GF-D8 (cell line): ENCODE results near the gene LIPM.

Experiments
- DNase-seq: peaks from one replicate; lab custom pipeline; 2025; lab: John Stamatoyannopoulos, UW

Gene LIPM, protein sequence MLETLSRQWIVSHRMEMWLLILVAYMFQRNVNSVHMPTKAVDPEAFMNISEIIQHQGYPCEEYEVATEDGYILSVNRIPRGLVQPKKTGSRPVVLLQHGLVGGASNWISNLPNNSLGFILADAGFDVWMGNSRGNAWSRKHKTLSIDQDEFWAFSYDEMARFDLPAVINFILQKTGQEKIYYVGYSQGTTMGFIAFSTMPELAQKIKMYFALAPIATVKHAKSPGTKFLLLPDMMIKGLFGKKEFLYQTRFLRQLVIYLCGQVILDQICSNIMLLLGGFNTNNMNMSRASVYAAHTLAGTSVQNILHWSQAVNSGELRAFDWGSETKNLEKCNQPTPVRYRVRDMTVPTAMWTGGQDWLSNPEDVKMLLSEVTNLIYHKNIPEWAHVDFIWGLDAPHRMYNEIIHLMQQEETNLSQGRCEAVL

DNA sequence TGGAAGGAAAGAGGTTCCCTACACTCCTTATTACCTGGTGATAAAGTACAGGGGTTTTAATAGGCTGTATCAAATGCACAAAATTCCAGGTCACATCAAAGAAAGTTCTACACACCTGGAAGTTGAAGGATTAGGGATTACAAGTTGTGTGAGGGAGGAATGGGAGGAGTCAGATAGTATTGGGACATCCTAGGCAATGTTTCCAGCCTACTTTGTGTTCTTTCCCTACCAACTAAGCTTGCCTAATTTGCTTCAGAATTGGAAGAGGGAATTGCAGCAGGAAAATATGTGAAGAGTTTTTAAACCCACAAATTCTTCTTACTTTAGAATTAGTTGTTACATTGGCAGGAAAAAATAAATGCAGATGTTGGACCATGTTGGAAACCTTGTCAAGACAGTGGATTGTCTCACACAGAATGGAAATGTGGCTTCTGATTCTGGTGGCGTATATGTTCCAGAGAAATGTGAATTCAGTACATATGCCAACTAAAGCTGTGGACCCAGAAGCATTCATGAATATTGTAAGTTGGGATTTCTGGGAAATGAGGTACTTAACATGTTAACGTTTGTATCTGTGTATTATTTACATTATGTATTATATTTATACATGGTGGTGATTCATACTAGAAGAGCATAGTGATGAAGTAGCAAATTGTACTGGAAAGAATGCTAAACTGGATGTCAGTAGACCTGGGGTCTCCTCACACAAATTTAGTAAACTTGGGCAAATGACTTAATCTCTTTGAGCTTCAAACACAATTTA, at the start of gene LIPM:
LIPM (plus strand) TSS at position 208 of the 763 bp plus-strand sequence; CDS start at position 375, 167 bp downstream.
- no peak for DNase-seq

DNA sequence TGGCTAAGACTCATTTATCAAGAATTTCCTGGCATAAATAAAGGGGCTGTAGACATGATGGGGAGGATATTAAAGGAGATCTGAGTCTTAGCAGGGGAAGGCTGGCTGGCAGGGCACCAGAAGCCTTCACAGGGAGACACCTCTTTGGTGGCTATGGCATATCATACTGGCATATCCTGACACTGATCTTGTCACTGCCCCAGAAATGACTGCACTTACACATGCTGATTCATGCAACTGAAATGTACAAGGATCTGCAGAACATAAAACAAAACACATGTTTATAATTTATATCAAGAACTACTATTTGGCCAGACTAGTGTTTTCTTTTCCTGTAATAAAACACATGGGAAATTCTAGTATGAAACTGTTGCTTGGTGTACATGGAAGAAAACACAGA, 48.2 kb upstream of the LIPM start:
- DNase-seq: no peak

DNA sequence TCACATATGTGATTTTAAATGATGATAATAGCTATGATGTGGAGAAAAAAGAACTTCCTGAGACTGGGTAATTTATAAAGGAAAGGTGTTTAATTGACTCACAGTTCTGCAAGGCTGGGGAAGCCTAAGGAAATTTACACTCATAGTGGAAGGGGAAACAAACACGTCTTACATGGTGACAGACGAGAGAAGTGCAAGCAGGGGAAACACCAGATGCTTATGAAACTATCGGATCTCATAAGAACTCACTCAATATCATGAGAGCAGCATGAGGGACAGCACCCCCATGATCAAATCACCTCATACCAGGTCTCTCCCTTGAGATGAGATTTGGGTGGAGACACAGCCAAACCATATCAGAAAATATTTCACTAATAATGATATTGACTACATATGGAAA, 46.8 kb upstream of the LIPM start:
- DNase-seq: no peak

DNA sequence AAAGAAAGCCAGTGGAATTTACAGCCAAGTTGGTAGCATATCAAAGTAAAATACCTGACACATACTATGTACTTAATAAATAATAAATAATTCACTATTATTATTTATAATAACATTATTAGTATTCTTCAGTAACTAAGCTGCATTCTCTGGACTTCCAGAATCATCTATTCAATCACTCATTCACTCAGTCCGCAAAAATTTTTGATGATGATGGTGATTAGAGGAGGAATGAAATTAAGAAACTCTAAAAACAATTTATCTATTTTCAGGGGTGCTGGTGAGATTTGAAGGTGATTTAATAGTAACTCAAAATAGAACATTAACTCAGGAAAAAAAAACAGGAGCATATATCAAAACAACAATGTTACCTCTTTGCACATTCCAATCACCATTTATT, 45.9 kb upstream of the LIPM start:
- DNase-seq: no peak

DNA sequence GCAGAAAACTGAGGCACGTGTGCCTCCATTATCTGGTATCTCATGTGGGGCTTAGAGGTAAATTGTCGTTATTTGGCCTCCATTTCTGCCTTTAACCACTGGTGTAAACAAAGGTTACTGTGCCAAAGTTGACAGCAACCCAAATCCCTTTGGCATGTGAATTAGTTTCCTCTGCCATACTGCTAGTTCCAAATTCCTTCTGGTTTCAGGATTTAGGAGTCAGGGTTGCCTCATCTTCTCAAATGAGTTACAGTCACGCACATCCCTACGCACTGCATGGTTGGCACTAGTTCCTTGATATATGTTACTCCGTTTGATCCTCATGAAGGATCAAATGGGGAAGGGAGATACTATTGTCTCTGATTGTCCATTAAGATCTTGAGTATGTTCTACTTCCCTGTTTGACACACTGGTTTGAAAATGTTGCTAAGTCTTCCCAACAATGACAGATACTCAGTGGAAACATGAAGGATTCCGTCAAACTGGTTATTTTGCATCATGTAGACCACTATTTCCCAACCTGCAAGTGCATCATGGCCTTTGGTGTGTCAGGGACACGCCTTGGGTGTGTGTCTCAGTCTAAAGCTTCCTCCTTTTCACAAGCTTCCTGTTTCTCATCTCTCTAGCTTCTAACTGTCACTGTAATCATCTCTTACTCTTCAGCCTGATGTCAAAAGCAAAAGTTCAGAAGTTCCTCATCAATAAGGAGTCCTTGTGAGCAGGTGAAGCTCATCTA, 43.0 kb upstream of the LIPM start, which contains the start of gene LIPN:
LIPN (plus strand) TSS at position 655 of the 736 bp plus-strand sequence. CDS start 1,386 bp downstream, outside the sequence.
- peak; percentile 3 for DNase-seq

DNA sequence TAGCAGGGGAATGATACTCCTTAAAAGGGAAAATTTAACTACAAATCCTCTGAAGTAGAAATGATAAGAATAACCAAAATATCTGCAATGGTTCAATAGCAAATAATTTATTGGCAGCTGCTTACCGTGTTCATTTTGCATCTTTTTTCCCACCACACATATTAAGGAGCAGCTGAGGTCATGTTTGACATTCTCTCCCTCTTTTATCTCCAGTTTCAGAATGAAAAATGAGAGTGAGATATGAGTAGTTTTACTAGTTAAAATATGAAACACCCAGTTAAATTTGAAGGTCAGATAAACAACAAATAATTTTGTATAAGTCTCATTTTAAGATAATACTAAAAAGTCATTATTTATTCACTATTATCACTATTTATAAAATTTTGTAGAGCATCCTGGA, 39.6 kb upstream of the LIPM start:
- DNase-seq: no peak

DNA sequence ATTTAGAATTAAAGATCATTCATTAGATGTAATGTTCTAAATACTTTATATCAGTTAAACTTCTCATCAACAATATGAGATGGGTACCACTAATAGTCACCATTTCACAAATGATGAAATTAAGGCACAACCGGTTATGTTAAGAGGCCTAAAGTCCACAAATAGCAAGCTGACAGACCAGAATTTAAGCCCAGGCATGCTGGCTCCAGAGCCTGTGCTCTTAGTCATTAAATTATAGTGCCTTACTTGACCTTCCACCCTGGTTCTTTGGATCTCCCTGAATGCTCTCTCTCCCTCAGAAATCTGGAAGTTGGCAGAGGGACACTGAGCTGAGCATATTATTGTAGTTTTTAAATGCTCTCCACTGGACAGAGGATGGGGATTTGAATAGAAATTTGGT, 39.1 kb upstream of the LIPM start:
- DNase-seq: no peak

DNA sequence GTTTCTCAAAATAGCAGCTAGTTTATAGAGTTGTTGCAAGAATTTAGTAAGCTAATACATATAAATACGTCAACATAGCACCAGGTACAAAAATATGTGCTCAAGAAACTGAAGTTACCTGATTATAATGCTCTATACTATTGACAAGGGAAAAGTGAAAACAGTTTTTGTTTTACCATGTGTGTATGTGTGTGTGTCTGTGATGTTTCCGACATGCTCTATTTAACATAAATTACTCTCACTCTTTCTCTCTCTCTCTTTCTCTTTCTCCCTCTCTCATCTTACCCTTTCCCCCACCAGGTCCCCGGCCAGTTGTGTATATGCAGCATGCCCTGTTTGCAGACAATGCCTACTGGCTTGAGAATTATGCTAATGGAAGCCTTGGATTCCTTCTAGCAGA, 38.4 kb upstream of the LIPM start:
- DNase-seq: no peak

DNA sequence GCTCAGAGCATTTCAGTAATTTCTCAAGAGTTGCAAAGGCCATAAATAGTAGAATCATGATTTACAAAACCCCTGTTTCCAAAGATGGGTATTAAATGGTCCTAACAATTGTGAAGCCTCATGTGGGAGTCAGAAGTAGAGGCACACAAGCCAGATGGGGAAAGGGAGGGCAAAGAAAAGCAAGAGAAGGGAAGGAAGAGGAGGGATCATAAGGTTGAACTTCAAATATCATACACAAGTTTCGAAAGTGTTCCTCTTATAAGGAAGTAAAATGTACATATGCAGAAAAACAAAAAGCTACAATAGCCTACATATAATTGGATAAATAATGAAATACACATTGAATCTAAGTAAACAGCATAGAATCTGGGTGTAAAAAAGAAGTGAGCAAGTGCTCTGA, 36.7 kb upstream of the LIPM start:
- no peak for DNase-seq

DNA sequence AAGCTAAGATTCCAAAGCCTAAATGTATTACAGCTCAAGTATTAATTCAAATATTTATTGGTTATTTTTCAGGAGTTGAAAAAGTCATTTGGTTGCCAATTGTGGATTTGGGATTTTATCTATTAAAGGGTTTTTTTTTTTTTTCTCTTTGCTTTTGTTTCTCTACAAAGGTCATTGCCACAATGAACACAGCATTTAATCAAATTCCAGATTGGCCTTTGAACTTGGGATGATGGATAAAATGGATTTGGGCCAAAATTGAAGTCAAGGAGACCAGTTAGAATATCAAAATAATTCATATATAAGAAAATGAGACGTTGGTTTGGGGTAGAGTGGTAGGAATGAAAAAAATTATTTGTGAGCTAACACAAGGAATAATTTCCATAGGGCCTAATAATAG, 33.1 kb upstream of the LIPM start:
- no peak for DNase-seq

DNA sequence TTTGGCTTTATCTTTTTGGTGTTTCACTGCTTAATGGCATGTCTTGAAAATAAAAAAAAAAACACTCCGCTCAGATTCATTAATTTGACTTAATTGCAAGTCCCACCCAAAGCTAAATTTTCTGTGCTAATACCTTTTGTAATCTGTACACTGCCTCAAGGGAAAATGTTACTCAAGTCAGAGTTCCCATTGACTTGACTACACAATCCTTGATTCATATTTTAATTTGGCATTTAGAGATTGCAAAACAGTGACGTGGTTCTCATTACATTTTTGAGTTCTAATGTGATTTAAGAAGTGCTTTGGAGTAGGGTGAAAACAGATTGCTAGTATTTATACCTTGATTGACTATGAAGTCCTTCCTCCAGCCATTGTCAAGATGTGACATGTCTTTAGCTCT, 21.3 kb upstream of the LIPM start:
- DNase-seq: no peak

DNA sequence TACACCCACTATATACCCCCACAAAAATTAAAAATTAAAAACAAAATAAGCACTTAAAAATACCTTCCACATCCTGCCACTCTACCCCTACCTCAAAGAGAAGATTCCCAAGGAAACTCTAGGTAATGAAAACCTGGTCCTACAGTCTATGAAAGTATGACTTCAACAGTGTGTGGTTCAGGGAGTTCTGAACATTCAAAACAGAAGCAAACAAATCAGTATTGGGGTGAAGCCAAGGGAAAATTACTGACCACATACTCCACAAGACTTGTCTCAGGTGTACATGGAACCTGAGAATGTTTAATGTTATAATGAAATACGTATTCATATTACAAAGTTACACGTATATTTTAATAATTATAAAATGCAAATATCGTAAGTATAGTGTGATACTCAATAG, 20.3 kb upstream of the LIPM start:
- DNase-seq: no peak

DNA sequence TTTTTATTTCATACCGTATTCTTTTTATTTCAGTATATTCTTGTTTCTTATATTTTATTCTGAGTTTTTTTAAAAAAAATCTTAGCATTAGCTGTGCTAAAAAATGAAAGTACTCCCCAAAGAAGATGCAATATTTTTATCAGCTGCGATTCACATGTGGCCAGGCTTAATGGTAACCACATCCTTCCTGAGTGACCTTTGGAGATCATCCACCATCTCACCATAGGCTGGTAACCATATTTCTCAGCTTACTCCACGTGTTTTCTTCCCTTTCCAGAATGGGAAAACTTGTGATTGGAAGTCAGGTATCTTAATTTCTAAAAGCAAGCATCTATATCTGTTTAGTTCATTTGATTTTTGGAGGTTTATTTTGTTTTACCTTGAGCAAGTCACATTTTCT, 18.8 kb upstream of the LIPM start:
- DNase-seq: no peak

DNA sequence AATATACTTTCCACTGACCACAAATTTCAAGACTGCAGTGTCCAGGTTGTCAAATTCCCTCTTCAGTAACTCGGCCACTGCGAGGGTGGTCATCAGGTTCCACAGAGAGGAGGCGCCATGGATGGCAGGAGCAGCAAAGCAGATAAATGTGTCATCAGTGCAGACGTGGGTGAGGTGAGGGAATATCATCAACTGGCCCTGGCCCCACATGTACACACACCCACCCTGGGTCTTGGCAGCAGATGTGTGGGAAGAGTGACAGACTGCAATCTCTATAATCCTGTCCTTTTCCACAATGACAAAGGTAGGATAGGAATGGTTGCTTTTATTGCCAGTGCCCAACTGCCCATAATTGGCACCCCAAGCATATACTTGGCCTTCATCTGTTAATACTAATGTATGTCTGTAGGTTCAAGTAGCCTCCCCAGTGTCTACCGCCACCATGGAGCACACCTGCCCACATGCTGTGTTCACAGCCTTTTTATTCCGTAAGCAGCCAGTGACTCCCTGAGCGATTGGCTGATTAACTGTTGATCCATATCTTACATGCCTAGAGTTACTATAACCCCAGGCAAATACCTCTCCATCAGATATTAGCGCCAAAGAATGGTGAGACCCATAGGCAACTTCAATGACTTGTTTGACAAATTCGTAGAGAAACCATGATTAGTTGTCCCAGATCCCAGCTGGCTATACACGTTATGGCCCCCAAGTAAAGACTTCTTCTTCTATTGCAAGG, 16.3 kb upstream of the LIPM start:
- no peak for DNase-seq

DNA sequence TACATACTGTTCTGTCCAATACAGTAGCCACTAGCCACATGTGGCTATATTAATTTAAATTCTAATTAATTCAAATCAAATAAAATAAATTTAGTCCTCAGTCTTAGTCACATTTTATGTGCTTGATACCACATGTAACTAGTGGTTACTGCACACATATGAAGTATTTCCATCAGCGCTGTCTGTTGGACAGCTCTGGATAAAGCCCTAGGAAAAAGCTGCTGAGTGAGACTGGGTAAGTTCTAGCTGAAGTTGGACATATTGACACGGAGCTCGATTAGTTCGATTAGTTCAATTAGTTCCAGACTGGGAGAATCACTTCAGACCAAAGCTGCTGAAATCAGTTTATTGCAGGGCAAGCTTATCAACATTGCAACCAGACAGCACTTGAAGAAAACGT, 15.1 kb upstream of the LIPM start:
- no peak for DNase-seq

DNA sequence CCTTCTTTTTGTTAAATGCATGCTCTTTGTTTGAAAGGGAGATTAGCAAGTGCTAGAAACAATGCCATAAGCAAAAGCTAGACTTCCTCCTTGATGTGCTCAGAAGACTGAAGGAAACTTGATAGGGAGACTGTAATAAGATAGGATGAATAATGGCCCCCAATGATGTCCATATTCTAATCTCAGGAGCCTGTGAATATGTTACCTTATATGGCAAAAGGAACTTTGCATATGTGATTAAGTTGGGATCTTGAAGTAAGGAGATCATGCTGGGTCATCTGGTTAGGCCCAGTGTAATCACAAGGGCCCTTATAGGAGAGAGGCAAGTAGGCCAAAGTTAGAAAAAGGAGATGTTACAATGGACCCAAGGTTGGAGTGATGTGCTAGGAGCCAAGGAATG, 13.6 kb upstream of the LIPM start:
- DNase-seq: no peak

DNA sequence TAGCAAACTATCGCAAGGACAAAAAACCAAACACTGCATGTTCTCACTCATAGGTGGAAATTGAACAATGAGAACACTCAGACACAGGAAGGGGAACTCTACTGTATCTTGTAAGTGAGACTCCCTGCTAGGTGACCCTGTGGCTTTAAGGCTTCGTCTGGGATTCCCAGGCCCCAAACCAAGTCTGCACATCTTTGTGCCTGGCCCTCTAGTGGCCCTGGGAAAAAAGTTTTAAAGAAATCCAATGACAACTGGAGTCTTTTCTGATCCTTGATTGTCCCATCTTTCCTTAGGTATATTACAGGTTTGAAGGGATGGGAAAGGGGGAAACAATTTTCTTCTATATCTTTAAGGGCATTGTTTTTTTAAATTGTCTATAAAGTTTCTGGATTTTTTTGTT, 10.6 kb upstream of the LIPM start:
- no peak for DNase-seq

DNA sequence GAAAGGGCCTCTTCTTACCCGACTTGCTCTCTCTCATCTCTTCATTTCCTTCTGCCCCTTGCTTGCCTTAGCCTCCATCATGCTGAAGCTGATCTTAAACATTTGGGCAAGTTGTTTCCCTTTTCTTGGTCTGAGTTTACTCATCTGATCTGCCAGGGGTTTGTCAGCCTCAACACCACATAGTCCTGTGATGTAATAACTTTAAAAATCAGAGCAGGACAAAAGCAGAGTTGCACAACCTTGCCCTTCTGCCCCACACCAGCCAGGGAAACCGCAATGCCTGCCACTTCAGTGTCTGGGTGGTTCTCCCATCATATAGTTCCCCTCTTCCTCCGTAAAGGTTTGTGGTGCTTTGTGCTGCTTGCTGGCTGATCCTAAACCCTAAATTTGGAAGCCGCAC, 9.9 kb upstream of the LIPM start:
- DNase-seq: peak; percentile 49

DNA sequence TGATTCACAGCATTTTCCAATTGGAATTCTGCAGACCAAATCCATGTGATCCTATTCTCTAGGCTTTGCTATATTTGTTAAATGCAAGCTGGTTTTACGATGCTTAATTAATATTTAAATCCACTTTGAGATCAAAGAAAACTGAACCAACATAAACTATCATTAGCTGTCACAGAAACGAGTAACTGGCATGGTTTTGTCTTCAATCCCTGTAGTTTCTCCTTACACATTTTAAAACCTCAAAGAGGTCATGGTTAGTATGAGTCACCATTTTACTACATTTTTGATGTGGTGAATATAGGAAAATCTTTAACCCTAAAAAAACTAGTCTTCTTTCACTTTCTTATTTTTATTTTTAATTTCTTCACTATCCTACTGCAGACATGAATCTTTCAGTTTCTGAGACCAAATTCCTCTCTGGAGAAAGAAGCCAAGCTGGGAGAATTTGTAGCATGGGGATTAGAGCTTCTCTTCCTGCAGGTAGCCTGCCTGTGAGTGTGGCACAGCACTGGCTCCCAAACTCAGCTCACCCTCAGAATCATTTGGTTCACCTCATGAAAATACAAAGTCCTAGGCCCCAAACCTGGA, 8.7 kb upstream of the LIPM start:
- DNase-seq: no peak

DNA sequence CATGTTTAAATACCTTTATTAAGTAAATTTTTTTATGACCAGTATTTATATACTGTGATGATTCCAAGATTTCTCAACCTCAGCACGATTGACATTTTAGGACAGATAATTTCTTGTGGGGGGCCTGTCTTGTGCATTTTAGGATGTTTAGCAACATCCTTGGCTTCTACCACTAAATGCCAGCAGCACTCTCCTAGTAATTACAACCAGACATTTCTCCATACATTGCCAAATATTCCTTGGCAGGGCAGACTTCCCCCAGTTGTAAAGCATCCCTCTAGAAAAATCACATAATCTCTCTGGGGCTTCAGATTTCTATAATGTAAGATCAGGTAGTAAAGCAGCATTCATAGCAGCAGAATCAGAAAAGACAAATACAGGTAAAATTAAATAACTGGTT, 7.8 kb upstream of the LIPM start:
- DNase-seq: no peak
